ENCODE results near the gene REV3L. TPM values are rescaled to one million over a fixed set of nuclear protein-coding genes. Genes with fewer than 3 reads are reported as not detected.

REV3L gene
- total RNA-seq, 1 experiment from 2014 or later: 5.3 TPM

DNA sequence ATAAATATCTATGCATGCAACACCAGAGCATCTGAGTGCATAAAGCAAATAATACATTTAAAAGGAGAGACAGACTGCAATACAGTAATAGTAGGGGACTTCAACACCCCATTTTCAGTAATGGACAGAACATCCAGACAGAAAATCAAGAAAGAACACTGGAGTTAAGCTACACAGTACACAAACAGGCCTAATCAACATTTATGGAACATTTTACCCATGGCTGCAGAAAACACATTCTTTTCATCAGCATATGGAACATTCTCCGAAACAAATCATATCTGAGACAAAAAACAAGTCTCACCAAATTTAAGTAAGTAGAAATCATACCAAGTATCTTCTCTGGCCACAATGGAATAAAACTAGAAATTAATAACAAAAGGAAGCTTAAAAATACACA is 50.5 kb downstream of the REV3L start:
- no peak overlapping the region for H2BK120ac ChIP-seq (ENCODE audit: low read depth, low read length, poor library complexity, severe bottlenecking)
- WGBS (ENCODE audit: extremely low coverage, insufficient read length, low lambda C conversion rate): no CpG with 5 or more reads among the region's 1 CpG
- H2BK15ac ChIP-seq (ENCODE audit: low read depth, low read length): no peak overlapping the region
- H2BK20ac ChIP-seq (ENCODE audit: low read depth, low read length, poor library complexity, severe bottlenecking): no peak overlapping the region
- no peak overlapping the region for H3K4ac ChIP-seq (ENCODE audit: low read depth, low read length)
- no peaks in the 10 kb centered on the region for H3K79me2 ChIP-seq (ENCODE audit: insufficient read depth, low read length)
- no peak overlapping the region for H2AFZ ChIP-seq (ENCODE audit: low read length)
- H3K79me1 ChIP-seq (ENCODE audit: insufficient read depth, low read depth, low read length, poor library complexity, severe bottlenecking): no peaks in the 10 kb centered on the region
- peaks cover 0 to 8% of the 10 kb centered on the region in 2 experiments; a peak in 3 of 5 replicates for H3K9me3 Mint-ChIP-seq
- H2BK5ac ChIP-seq (ENCODE audit: insufficient read length, low read length): no peak overlapping the region
- no peak overlapping the region for H3K23ac ChIP-seq (ENCODE audit: insufficient read length, low read depth, low read length)
- H3K36me3 Mint-ChIP-seq (ENCODE audit: insufficient read depth in 1 of 3, low read depth in 3 of 3): peaks cover 0 to 13% (median 0%) of the 10 kb centered on the region in 3 experiments; a peak in 4 of 7 replicates
- no peak overlapping the region for H3K4me2 ChIP-seq (ENCODE audit: insufficient read depth, insufficient read length, low read length)
- H3K9ac ChIP-seq (ENCODE audit: extremely low read depth, insufficient read length, low read length): no peak overlapping the region
- H4K5ac ChIP-seq (ENCODE audit: insufficient read length, low read depth, low read length): no peak overlapping the region
- H3K27ac ChIP-seq (ENCODE audit: insufficient read length, low read depth, low read length): no peak overlapping the region
- no peaks in the 10 kb centered on the region for H3K4me1 ChIP-seq (ENCODE audit: insufficient read depth, low read length)
- no peak overlapping the region for H4K8ac ChIP-seq (replicated peaks; ENCODE audit: insufficient read length, low read depth, low read length)
- no peak overlapping the region for H3K27ac Mint-ChIP-seq
- no peak for TF ChIP-seq CTCF (conservative IDR thresholded peaks at IDR 0.05)
- H3K18ac ChIP-seq (ENCODE audit: insufficient read length, low read depth, low read length): no peak overlapping the region
- H3K56ac ChIP-seq (ENCODE audit: insufficient read length, low read depth, low read length): no peak overlapping the region
- H3K27me3 Mint-ChIP-seq (ENCODE audit: low read depth): no peaks in the 10 kb centered on the region; the same call in 1 of the 2 replicates
- no peaks in the 10 kb centered on the region for H4K20me1 ChIP-seq (ENCODE audit: control insufficient read depth, insufficient read depth, insufficient read length)
- no peak overlapping the region for H2AK5ac ChIP-seq (ENCODE audit: insufficient read length, low read length)
- no peak overlapping the region for H3K14ac ChIP-seq (ENCODE audit: insufficient read depth, low read length)
- H3K4me3 Mint-ChIP-seq: no peak overlapping the region
- H3K4me1 Mint-ChIP-seq: peaks cover 4 to 11% of the 10 kb centered on the region in 2 experiments
- H4K91ac ChIP-seq (ENCODE audit: insufficient read length, low read depth, low read length): no peak overlapping the region
- no peaks in the 10 kb centered on the region for H3K27me3 ChIP-seq (ENCODE audit: insufficient read depth, low read length)
- no peaks in the 10 kb centered on the region for H3K23me2 ChIP-seq (ENCODE audit: insufficient read length, low read depth, low read length, poor library complexity, severe bottlenecking)
- H3T11ph ChIP-seq (ENCODE audit: low read length): no peak overlapping the region
- no peak overlapping the region for H2BK12ac ChIP-seq (ENCODE audit: insufficient read length, low read depth, low read length)
- H3K9me3 ChIP-seq (ENCODE audit: control insufficient read depth, low read depth, low read length): no peaks in the 10 kb centered on the region
- no peak for DNase-seq

All from H9 (cell line).